ENCODE results near the gene ARNT2.

Gene ARNT2

GRCh38 chr15:80594091-80594889 lies 190.1 kb downstream of the ARNT2 start:
- no peak for DNase-seq (ENCODE audit: low read depth in 3 of 3)

- DNase-seq (ENCODE audit: low read depth in 3 of 3) = no peak
These were observed 191.2 kb downstream of the ARNT2 start for GRCh38 chr15:80595396-80595795.

DNA sequence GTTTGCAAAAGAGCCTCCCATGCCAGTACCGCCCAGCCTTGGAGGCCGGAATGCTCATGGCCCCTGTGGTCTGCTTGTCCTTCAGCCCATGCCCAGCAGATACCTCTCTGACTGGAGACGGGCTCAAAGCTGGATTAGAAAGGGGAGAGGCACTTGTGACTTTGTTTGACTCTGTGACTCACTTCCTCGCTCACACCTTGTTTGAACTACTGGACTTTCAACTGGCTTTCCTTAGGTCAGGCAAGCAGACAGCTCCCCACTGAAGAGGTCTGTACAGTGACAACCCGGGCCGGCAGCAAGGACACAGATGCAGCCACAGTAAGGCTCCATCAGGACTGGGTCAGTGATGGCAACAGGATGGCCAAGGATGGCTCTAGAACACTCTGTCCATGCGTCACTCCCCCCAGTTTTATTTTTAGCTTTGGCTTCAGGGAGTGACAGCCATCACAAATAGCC lies 192.4 kb downstream of the ARNT2 start:
- DNase-seq (ENCODE audit: low read depth in 3 of 3) = no peak

DNA sequence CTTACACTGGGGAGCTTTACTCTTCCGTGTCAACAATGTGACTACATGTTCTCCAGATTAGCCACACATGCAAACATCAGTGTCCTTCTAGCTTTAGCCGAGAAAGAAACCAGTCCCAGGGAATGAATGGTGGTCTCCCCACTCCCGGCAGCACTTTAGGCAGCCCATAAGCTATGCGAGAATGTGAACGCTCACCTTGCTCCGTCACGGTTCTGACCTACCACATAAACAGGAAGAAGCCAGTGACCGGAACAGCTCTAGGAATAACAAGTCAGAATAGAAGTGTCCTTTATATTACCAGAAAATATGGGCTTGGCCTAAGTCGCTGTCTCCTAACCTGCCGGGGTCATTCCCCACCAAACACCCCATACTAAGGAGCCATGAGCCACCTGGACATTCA lies 192.9 kb downstream of the ARNT2 start:
- no peak for DNase-seq (ENCODE audit: low read depth in 3 of 3)

DNA sequence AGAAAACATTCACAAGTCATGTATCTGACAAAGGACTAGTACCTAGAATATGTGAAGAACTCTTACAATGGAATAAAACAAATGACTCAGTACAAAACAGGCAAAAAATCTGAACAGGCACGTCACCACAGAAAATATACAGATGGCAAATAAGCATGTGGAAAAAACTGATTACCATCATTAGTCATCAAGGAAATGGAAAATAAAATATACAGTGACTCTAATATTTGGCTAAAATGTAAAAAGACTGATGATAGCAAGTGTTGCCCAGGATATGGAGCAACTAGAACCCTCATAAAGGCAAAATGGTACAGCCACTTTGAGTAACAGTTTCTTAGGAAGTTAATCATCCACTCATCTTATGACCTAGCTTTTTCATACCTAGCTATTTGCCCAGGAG lies 195.2 kb downstream of the ARNT2 start:
- DNase-seq (ENCODE audit: low read depth in 3 of 3) = no peak

GRCh38 chr15:80600626-80601025 lies 196.4 kb downstream of the ARNT2 start:
- DNase-seq (ENCODE audit: low read depth in 3 of 3) = no peak

DNA sequence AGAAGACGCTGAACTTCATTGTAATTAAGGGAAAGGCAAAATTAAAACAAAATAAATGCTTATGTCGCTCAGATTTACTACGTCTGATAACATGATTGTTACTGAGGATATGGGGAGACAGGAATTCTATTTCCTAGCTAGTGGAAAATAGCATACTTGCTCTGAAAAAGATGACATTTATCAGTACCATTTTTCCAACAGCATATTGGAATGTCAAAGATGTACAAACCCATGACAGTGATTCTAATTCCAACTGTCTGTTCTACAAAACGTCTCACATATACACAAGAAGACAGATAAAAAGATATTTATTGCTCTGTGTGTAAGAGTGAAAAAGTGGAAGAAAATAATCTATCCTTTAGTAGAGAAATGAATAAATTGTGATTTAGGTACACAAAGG lies 197.1 kb downstream of the ARNT2 start:
- DNase-seq (ENCODE audit: low read depth in 3 of 3) = no peak

DNA sequence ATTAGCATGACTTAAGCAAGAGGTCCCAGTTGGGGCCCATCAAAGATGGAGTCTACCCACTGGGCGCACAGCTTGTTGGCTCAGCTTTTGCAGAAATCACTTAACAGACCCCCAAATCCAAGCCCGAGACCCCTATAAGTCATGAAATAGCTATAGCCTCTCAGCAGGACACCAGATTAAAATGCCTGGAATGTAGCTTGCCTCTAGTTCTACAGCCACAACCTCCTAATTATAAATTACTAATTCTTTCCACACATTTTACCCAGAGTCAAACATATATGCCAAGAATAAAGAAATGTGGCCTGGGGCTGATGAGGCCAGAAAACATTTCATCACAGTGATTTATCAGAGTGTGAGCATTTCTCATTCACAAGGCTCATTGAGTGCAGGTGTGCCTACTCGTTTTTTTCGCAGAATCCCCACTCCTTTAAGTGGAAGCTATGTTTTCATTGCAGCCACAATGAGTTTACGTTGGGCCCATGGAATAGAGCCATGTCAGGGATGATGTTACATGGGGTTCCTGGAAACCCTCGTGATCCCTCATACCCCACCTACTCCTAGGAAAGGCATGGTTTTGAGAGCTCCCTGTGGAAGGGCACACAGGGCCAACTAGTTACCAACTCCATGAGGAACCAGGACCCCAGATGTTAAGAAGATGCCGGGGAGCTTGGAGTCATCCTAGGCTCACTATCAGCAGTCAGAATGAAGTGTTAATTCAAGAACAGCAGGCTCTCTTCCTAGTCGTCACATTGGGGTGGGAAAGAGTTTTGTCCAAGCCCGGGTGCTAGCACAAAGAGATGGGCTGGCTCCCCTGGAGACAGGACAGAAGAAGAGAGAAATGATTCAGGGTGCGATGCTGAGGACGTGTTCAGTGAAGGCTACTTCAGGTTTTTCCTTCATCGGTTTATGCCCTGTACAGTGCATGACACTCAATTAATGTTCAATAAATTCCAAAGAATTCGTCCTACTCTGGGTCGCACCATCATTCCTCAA lies 200.7 kb downstream of the ARNT2 start:
- DNase-seq (ENCODE audit: low read depth in 3 of 3) = no peak

GRCh38 chr15:80605591-80606150 lies 201.5 kb downstream of the ARNT2 start:
- no peak for DNase-seq (ENCODE audit: low read depth in 3 of 3)

DNA sequence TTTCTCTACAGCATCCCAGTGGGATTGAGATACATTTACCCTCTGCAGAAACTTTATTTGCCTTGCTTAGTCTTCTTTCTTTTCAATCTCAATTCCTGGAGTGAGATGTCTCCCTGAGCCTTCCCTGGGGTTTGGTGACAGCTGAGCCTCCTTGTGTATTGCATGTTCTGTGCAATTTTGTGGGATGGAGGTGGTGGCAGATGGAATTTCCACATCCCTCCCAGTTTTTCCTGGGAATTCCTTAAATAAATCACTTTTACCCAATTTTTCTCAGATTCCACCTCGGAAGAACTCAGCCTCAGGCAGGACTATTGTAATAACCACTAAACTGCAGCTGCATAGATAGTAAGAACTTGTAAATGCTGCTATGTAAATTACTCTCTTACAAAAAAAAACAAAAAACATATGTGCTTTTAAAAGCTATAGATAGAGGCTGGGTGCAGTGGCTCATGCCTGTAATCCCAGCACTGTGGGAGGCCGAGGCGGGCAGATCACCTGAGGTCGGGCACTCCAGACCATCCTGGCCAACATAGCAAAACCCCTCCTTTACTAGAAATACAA lies 202.4 kb downstream of the ARNT2 start:
- DNase-seq (ENCODE audit: low read depth in 3 of 3) = no peak

DNA sequence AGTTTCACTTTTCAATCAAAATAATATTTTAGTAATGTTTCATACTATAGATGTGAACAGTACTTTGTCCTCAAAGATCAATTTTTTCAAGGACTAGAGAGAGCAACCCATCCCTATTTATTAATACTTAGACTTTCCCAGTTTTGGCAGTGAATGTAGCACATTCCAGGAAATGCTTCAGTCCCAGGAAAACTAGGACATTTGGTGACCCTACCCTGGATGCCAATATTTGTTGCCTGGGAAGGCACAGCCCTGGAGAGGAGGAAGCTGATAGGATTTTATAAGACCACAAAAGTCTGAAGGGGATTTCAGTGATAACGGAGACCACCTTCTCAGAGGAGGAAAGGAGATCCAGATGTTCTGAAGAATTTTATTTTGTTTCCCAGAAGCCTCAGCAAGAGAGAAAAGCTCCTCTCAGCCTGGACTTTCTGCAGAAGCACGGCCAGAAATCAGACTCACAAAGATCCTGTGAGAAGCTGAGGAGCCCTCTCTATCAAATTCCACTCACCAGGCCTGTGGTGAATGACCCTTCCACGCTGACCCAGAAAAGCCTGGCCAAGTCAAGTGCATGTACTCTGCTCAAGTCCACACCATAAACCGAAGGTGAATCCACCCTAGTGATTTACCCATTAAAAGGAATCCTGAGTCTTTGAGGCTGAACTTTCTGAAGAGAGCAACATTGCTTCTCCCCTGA lies 203.3 kb downstream of the ARNT2 start:
- DNase-seq (ENCODE audit: low read depth in 3 of 3) = no peak

DNA sequence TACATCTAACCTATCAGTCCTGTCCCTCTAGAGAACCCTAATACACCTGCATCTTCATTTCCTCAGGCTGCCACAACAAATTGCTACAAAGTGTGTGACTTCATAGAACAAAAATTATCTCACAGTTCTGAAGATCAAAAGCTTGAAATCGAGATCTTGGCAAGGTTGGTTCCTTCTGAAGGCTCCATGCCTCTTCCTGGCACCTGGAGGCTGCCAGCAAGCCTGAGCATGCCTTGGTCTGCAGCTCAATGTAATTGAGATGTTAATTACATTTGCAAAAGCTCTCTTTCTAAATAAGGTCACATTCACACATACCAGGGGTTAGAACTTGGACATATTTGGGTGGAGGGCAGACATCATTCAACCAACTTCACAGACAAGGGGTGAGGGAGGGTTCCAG lies 204.5 kb downstream of the ARNT2 start:
- no peak for DNase-seq (ENCODE audit: low read depth in 3 of 3)

DNA sequence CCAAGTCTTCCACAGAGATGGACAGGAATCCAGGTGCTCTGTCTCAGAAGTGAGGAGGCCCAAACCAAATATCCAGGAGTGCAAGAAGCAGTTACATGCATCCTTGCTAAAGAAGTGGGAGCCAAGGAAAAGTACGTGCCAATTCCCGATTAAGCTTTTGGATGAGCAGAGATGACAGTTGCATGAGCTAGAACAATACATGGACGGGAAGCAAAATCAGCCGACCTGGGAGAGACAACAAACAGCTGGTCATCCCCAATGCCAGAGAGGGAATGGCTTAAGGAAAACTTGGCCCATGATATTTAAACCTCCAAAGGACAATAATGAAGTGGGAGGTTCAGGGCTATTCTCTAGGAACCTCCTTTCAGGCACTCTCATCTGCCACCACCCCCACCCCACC lies 204.9 kb downstream of the ARNT2 start:
- DNase-seq (ENCODE audit: low read depth in 3 of 3) = no peak

- DNase-seq (ENCODE audit: low read depth in 3 of 3) = no peak
These were observed 205.3 kb downstream of the ARNT2 start for GRCh38 chr15:80609512-80609946.

- no peak for DNase-seq (ENCODE audit: low read depth in 3 of 3)
These were observed 207.4 kb downstream of the ARNT2 start for GRCh38 chr15:80611543-80612080.

GRCh38 chr15:80612118-80612823 lies 208.1 kb downstream of the ARNT2 start:
- no peak for DNase-seq (ENCODE audit: low read depth in 3 of 3)

GRCh38 chr15:80613762-80614365 lies 209.7 kb downstream of the ARNT2 start:
- no peak for DNase-seq (ENCODE audit: low read depth in 3 of 3)

- no peak for DNase-seq (ENCODE audit: low read depth in 3 of 3)
These were observed 210.7 kb downstream of the ARNT2 start for GRCh38 chr15:80614711-80615360.

GRCh38 chr15:80615361-80615736 lies 211.2 kb downstream of the ARNT2 start:
- DNase-seq (ENCODE audit: low read depth in 3 of 3) = no peak
